Activated T-helper 1 cell treated with Interleukin-2 at 50 U/mL for 16 hours (primary cell): ENCODE measurements around the gene DSEL.

Source experiments
- DNase-seq: peaks from one replicate; pipeline ENCODE4 v3.0.0-alpha.2; 2020; ENCODE audit warnings: low read depth

The DSEL gene

GRCh38 chr18:67500522-67501205 is 15.9 kb downstream of the DSEL start:
- DNase-seq, result no peak

GRCh38 chr18:67496469-67496868 is 20.1 kb downstream of the DSEL start:
- no peak for DNase-seq

GRCh38 chr18:67486534-67486933 is 30.0 kb downstream of the DSEL start:
- no peak for DNase-seq

- DNase-seq, result no peak
Observed at GRCh38 chr18:67485655-67486054, 30.9 kb downstream of the DSEL start.

DNA sequence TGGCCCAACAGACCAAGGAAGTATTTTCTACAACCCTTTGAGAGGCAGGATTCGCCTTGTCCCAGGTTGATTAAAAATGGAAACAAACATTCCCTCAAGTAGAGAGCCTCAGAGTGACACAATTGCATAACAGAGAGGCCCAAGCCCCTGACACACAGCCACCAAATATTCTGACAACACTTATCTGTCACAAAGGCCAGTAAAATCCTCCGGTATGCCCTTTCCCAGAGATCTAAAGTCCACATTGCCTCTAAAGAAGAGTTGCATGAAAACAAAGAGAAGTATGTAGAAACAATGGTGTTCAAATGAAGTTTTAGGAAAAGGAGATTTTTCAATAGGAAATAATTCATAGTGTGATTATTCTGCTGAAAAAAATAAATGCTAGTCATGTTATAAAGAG is 32.1 kb downstream of the DSEL start:
- DNase-seq, result no peak

DNA sequence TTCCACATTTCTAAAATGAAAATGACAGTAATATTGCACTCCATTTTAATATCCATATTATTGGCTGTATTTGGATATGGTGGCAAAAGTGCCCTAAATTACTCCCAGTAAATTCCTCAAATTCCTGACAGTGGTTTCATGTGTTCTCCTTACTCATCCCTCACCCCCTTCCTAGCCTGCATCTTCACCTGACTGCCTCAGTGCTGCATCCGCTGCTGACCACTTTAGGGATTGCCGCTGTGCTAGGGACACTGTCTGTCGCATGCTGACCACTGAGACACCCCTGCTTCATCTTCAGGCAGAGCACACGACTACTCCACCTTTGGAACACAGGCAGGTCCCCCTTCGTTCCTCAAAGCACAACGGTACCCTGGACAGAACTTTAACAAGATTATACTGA is 32.6 kb downstream of the DSEL start:
- no peak for DNase-seq

- DNase-seq, result no peak
Observed at GRCh38 chr18:67483237-67483636, 33.3 kb downstream of the DSEL start.

DNA sequence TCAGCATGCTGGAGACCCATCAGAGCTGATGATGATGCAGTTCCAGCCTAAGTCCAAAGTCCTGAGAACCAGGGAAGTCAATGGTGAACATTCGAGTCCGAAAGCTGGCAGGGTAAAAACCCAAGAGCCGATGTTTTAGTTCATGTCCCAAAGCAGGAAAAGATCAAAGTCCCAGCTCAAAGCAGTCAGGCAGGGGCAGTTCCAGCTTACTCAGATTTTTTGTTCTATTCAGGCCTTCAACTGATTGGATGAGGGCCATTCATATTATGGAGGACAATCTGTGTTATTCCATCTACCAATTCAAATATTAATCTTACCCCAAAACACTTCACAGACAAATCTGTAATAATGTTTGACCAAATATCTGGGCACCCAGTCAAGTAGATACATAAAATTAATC is 38.3 kb downstream of the DSEL start:
- DNase-seq, result no peak

DNA sequence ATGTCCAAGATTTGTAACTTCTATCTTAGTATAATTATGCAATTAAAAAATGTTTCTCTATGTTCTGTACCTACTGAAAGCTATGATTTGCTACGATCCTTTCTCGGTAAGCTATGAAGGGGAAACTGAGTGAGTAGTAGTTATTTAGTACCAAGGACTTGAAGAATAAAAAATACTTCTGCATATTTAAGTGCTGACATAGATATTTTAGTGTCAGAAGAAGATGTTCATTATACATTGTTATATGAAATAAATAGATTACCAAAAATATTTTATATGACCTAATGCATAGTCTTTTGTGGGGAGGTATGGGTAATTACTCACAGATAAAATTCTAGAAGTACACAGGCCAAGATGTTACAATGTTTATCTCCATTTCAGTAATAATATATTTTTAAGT is 39.0 kb downstream of the DSEL start:
- no peak for DNase-seq

DNA sequence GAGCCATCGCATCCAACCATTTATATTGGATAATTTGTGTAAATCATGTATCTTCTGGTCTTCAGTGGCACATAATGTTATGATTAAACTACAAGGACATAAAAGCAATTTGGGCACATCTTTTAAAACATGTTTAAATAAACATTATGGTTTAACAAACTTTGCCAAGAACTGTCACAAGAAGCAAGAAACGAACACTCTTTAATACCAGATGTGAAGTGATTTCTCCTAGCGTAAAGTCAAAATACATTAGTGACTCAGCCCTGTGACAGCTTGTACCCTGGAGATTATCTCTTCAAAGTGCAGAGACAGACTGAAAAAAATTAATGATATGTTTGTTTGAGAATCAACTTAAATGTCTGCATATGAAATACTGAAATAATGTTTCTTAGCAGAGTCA is 39.9 kb downstream of the DSEL start:
- DNase-seq, result no peak

DNA sequence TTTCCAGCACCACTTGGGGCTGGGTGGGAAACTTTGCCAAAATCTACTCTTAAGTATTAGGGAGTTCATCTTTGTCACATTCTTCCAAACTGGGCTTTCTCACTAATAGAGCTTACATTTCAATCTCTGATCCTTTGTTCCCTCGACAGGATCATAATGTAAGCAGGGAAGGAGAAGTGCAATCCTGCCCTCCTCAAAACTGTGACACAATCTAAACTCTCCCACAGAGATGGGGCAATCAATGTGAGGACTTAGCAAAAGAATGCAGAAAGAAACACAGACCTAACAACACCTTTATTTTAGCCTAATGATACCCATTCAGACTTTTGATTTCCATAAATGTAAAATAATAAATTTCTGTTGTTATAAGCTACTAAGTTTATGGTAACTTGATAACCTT is 40.8 kb downstream of the DSEL start:
- no peak for DNase-seq

- no peak for DNase-seq
Observed at GRCh38 chr18:67468038-67468437, 48.5 kb downstream of the DSEL start.

- DNase-seq, result no peak
Observed at GRCh38 chr18:67467188-67467587, 49.3 kb downstream of the DSEL start.

DNA sequence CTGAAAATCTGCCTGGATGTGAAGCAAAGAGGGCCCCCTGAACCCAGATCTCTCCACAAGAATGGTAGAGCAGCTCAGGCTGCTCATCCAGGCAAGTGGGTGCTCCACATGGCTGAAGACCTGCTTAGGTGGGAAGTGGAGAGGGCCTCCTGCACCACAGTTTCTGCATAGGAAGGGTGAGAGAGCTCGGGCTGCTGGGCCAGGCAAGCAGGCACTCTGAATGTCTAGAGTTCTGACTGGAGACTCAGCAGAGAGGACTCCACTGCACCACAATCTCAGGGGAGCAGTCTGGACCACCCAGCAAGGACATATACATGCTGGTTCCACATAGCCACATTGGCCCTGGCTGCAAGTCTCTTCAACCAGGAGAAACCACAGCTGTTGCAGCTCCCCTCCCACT is 52.0 kb downstream of the DSEL start:
- DNase-seq, result no peak

- no peak for DNase-seq
Observed at GRCh38 chr18:67463829-67464228, 52.7 kb downstream of the DSEL start.

DNA sequence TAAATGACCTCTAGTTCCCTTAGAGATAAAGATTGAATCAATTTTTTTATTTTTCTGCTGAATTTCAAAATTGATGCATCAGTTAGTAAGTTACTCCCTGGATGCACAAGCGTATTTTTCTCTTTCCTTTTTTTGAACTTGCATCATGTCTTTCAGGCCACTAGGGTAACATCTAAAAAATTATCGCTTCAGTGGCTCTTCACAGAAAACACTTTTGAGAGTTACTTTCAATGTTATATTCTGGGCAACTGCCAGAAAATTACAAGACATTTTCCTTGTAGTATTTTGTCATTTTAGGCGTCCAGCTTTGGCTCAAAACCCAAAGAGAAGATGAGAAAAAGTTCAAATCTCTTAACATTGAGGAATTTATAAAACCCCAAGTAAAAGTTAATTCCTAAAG is 59.8 kb downstream of the DSEL start:
- no peak for DNase-seq
